Omental fat pad (tissue), 4 donors: Measurements from ENCODE around the gene NELFB. TPM values are rescaled to one million over a fixed set of nuclear protein-coding genes. Genes with fewer than 3 reads are reported as not detected.

Source experiments
- ATAC-seq: fragments of 150-250 bp; one replicate; pipeline ENCODE4 v1.9.1; 2016; ENCODE audit warnings: mild to moderate bottlenecking, moderate library complexity; ENCODE audit not compliant: low FRiP score
- DNase-seq: peaks from one replicate; pipeline ENCODE4 v3.0.0-alpha.2; 2019; ENCODE audit warnings: low spot score
- CTCF ChIP-seq, 3 donors: fragments of 450-650 bp; IDR thresholded peaks; one replicate each; pipeline ENCODE4 v1.5.1; 2016 to 2017; ENCODE audit warnings: antibody characterized with exemption in 3 of 3, mild to moderate bottlenecking in 3 of 3, moderate library complexity in 2 of 3
- total RNA-seq, 4 donors: library from RNA; depleted of rRNA; stranded (reverse); fragments of >200 nt; gene quantifications; one replicate each; pipeline ENCODE4 v1.1.0, GENCODE V29; 2016

NELFB gene
- total RNA-seq, 4 donors from 2014 or later = 22.2 to 42.8 (median 34.2) TPM

GRCh38 chr9:137243626-137244485 lies 11.3 kb upstream of the NELFB start:
- no peak for ATAC-seq
- DNase-seq = no peak
- TF ChIP-seq CTCF (IDR thresholded peaks at IDR 0.05) = no peak

DNA sequence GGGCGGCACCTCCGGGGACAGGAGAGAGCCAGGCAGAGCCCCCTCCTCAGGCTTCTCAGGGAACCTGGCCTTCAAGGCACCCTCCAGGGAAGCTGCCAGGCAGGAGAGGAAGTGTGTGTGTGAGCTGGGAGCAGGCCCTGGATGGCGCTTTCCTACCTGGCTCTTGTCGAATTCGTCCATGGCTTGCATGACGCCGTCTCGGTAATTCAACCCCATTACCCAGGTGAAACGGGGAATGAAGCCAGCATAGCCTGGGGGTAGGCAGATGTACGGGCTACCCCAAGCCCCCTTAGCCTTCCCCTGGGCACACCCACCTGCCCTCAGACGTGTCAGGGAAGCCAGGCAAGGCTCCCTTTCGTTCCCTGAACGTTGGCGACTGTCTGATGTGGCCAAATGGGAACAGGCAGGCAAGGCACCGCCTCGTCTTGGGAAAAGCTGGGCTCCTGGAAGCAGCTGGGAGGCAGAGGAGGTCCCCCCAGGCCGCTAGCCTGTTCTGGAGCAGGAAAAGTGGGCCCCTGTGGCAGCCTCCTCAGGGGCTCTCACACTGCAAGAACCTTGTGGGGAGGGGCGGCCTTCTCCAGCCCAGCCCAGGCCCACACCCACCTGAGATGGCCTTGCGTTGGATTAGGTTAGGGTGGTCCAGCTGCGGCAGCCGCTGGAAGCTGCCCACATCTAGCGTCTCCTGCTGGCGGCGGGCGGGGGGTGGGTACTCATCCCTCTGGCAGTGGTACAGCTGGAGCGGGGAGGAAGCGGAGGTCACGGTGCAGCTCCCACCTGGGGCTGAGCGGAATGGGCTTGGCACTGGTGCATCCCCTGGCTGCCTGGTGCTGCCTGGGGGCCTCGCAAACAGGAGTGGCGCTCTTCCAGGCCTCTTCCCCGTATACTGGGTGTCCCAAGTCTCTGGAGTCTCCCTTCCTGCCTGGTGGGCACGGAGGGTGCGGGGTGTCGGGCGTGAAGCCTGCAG lies 10.4 kb upstream of the NELFB start:
- DNase-seq (no peak), ATAC-seq (no peak)
- TF ChIP-seq CTCF (IDR thresholded peaks at IDR 0.05) = no peak

GRCh38 chr9:137245450-137246421 lies 9.4 kb upstream of the NELFB start:
- no peak for DNase-seq
- ATAC-seq = no peak
- TF ChIP-seq CTCF (IDR thresholded peaks at IDR 0.05) = no peak

GRCh38 chr9:137247135-137247915 lies 7.8 kb upstream of the NELFB start:
- no peak for TF ChIP-seq CTCF (IDR thresholded peaks at IDR 0.05)
- no peak for DNase-seq
- no peak for ATAC-seq

- DNase-seq (no peak), ATAC-seq (no peak)
- no peak for TF ChIP-seq CTCF (IDR thresholded peaks at IDR 0.05)
Measured at GRCh38 chr9:137247916-137248175, 7.3 kb upstream of the NELFB start.
